Lower lobe of right lung (tissue), 2 donors: ENCODE data around the gene SLC25A40. TPM values are rescaled to one million over a fixed set of nuclear protein-coding genes. Genes with fewer than 3 reads are reported as not detected.
"Not testable (repeated sequence)": the region's sequence is repeated elsewhere in the genome, so short reads cannot be mapped to it uniquely, and the experiment has no call there.

ENCODE experiments used
- ATAC-seq, 2 donors: fragments of 200-7000 bp; cut with Tn5 transposase; one replicate each; pipeline ENCODE4 v1.9.1; 2020 to 2022; ENCODE audit warnings: mild to moderate bottlenecking in 2 of 2, moderate library complexity in 2 of 2
- DNase-seq: peaks from one replicate; pipeline ENCODE4 v3.0.0-alpha.2; 2020
- H3K27ac ChIP-seq: fragments of 200-600 bp; one replicate; pipeline ENCODE4 v1.8.0; 2022
- H3K27me3 ChIP-seq: fragments of 200-600 bp; one replicate; pipeline ENCODE4 v1.8.0; 2022; ENCODE audit warnings: low read depth
- H3K36me3 ChIP-seq: fragments of 200-600 bp; one replicate; pipeline ENCODE4 v1.8.0; 2022; ENCODE audit warnings: mild to moderate bottlenecking
- H3K4me1 ChIP-seq: fragments of 200-600 bp; one replicate; pipeline ENCODE4 v1.8.0; 2022
- H3K4me3 ChIP-seq: fragments of 200-600 bp; one replicate; pipeline ENCODE4 v1.8.0; 2022; ENCODE audit warnings: mild to moderate bottlenecking
- H3K9me3 ChIP-seq: fragments of 200-600 bp; one replicate; pipeline ENCODE4 v1.8.0; 2022
- intact Hi-C: fragments of 100-400 bp; cut with DNase I; formaldehyde crosslinking; loops from one replicate; pipeline ENCODE4 v1.11.0; 2022
- total RNA-seq: library from RNA; stranded (reverse); fragmentation: NEBNext Ultra II Directional; extraction: Animal tissue kit (Norgen Biotek cat#: 25700); gene quantifications from one replicate; pipeline ENCODE4 v1.2.1, GENCODE V29; 2021
- TF ChIP-seq, protein P1 (sequence below): fragments of 200-600 bp; IDR thresholded peaks from one replicate; pipeline ENCODE4 v1.8.0; 2022; ENCODE audit warnings: antibody characterized with exemption, mild to moderate bottlenecking
- donor health status: DM: no; HTN: yes; CAD: no; lungs with severe emphysema.

SLC25A40 gene
- total RNA-seq, 1 donor from 2014 or later: 29.2 TPM

DNA sequence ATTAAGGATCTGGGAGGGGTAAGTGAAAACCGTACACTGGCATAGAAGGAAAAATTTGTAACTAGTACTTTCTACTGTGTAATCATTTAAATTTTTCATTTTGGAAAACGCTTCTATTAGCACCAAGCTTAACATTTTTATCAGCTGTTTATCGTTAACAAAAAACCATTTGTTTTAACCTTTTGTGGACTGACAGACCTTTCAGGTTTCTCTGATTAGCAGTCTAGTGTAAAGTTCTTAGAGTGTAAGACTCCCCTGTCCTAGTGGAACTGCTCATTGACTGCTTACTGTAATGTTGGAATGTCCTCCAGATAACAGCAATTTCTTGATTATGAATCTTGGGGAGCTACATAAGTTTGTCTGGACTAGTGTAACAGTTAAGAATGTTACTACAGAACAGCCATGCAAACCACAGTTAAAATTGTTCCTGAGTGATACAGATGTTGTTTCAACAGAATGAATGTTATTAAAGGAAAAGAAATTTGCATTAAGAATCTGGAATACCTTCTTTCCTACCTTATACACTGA lies 2.1 kb upstream of the SLC25A40 start:
- H3K9me3 ChIP-seq: no peaks in the 10 kb centered on the region
- H3K27ac ChIP-seq: no peak overlapping the region
- DNase-seq (no peak), ATAC-seq (no peak)
- intact Hi-C loops: no loop called here
- H3K36me3 ChIP-seq: no peaks in the 10 kb centered on the region
- TF ChIP-seq, protein P1, sequence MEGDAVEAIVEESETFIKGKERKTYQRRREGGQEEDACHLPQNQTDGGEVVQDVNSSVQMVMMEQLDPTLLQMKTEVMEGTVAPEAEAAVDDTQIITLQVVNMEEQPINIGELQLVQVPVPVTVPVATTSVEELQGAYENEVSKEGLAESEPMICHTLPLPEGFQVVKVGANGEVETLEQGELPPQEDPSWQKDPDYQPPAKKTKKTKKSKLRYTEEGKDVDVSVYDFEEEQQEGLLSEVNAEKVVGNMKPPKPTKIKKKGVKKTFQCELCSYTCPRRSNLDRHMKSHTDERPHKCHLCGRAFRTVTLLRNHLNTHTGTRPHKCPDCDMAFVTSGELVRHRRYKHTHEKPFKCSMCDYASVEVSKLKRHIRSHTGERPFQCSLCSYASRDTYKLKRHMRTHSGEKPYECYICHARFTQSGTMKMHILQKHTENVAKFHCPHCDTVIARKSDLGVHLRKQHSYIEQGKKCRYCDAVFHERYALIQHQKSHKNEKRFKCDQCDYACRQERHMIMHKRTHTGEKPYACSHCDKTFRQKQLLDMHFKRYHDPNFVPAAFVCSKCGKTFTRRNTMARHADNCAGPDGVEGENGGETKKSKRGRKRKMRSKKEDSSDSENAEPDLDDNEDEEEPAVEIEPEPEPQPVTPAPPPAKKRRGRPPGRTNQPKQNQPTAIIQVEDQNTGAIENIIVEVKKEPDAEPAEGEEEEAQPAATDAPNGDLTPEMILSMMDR: no peak
- no peak overlapping the region for H3K4me3 ChIP-seq
- no peaks in the 10 kb centered on the region for H3K27me3 ChIP-seq
- H3K4me1 ChIP-seq: peaks cover 40% of the 10 kb centered on the region

DNA sequence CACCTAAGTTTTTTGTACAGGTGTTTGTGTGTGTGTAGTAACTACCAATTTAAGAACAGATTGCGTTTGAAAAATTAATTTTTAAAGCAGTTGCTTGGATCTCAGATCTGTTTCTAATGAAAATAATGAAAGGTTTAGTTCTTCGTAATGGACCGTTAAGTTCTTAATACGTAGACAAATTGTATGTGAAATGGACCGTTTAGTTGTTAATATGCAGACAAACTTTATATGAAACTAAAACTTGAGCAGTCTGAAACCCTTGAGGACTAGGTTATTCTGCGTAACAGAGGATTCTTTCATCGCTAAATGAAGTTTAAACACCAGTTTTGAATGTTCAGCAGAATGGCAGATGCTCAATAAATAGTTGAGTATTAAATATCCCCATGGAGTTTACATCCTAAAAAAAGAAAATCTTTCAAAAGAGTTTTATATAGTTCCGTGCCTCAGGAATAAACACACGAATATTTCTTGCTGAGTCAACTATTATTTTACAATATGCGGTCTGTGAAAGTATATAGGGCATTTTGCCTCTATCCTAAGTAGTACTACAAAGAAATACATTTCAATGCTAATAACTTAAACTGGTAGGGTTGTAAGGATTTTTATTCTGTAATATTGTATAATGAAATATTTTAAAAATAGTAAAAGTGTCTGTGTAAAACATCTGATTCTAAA lies 1.3 kb upstream of the SLC25A40 start:
- Histone ChIP-seq H3K4me1 (peaks cover 40% of the 10 kb centered on the region), H3K36me3 (no peaks in the 10 kb centered on the region), H3K27ac (peak overlapping the region; percentile 88), H3K27me3 (no peaks in the 10 kb centered on the region), H3K9me3 (no peaks in the 10 kb centered on the region), H3K4me3 (peak overlapping the region; percentile 84)
- ATAC-seq (no peak), DNase-seq (no peak)
- intact Hi-C loops: no loop called here
- TF ChIP-seq, protein P1: no peak

DNA sequence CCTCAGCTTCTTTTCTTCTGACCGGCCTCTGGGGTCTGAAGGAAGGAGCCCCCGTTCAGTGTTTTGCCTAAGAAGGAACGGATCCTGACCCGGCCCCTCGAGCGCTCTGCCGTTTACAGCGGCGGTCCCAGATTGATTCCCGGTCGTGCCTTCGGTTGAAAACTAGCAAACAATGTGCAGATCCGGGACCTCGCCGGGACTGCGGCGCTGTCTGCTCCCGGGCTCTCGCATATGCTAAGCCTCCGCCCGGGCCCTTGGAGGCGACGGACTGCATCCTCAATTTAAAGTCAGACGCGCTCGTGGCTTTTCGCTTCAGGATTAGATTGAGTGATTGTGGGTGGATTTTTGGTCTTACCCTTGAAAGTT lies 692 bp upstream of the SLC25A40 start:
- TF ChIP-seq, protein P1: no peak

DNA sequence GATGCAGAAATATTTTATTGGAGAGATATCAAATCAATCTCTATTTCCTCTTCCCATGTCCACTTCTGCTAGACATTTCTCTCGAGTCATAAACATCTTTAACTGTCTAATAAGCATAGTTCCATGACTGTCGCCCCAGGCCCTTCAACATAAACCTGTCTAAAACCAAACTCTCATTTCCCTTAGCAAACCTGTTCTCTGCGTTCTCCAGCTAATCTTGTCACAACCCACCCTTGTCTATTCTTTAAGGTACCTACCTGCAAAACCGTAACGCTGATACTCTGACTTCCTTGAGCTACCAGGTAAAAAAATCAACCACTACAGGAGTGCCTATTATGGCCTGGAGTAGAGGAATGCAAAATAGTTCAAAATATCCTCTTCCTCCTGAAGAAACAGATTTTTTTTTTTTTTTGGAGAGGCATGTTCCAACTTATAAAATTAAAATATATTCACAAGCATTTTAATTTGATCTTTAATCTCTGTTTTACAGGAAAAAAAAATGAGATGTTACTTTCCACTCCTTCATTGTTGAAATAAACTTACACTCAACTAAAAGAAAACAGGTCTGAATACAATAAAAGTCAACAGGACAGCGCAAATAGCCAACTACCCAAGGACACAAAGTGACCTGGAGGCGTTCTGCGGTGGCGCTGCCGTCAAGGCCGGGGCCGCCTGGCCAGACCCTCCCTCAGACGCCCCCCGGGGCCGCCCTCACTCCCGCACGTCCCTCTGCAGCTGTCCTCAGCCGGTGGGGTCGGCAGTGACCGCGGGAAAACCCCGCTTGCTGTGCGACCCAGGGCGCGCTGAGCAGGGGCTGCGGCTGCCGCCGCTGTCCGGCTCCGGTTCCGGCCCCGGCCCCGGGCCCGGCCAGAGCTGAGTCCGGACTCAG lies 765 bp downstream of the SLC25A40 start:
- H3K4me1 ChIP-seq: peaks cover 40% of the 10 kb centered on the region
- peak overlapping the region; percentile 88 for H3K27ac ChIP-seq
- TF ChIP-seq, protein P1: no peak
- no peaks in the 10 kb centered on the region for H3K9me3 ChIP-seq
- no peak for DNase-seq
- peak overlapping the region; percentile 84 for H3K4me3 ChIP-seq
- no peaks in the 10 kb centered on the region for H3K36me3 ChIP-seq
- intact Hi-C loops: no loop called here
- ATAC-seq: peak in 1 of 2 donors; percentile 42
- no peaks in the 10 kb centered on the region for H3K27me3 ChIP-seq

More for the DNA sequence above, 692 bp upstream of the SLC25A40 start:
- ATAC-seq (peak; percentile 70 to 72), DNase-seq (peak; percentile 80)
- H3K27me3 ChIP-seq: no peaks in the 10 kb centered on the region
- H3K36me3 ChIP-seq: no peaks in the 10 kb centered on the region
- peak overlapping the region; percentile 88 for H3K27ac ChIP-seq
- peak overlapping the region; percentile 84 for H3K4me3 ChIP-seq
- no peaks in the 10 kb centered on the region for H3K9me3 ChIP-seq
- intact Hi-C loops: no loop called here
- H3K4me1 ChIP-seq: peaks cover 40% of the 10 kb centered on the region

DNA sequence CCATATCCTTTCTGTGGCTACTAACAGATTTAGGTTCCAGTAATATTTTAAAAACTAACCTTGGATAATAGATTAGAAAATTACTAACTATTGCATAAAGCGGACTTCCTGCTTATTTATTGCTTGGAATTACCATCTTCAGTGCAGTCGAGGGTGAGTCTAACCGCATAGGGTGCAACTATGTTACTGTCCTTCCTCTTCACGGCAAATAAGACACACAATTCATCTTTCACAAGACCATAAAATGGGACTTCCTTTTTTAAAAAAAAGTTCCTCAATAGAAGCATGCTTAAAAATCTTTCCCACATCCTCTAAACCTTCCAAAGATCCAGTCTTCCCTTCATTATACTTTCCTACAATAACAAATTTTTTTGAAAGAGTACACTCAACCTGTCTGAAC lies 2.1 kb downstream of the SLC25A40 start:
- Histone ChIP-seq H3K4me3 (no peak overlapping the region), H3K9me3 (no peaks in the 10 kb centered on the region), H3K4me1 (peaks cover 40% of the 10 kb centered on the region), H3K36me3 (no peaks in the 10 kb centered on the region), H3K27ac (peak overlapping the region; percentile 34), H3K27me3 (no peaks in the 10 kb centered on the region)
- ATAC-seq: no peak
- TF ChIP-seq, protein P1: no peak
- intact Hi-C loops: no loop called here
- DNase-seq: no peak

DNA sequence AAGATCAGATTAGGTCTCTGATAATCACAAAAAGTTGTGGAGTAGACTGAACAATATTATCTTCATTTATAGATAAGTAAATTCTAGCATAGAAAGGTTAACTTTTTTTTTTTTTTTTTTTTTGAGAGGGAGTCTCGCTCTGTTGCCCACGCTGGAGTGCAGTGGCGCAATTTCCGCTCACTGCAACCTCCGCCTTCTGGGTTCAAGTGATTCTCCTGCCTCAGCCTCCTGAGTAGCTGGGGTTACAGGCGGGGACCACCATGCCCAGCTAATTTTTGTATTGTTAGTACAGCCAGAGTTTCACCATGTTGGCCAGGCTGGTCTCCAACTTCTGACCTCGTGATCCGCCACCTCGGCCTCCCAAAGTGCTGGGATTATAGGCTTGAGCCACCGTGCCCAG lies 2.8 kb downstream of the SLC25A40 start:
- H3K36me3 ChIP-seq, H3K4me3 ChIP-seq, ATAC-seq, DNase-seq, intact Hi-C loops, H3K9me3 ChIP-seq, H3K27me3 ChIP-seq: not testable (repeated sequence)
- Histone ChIP-seq H3K4me1 (peaks cover 36% of the 10 kb centered on the region), H3K27ac (peak overlapping the region; percentile 34)
